DMS53 treated with DMSO at 0.1 percent for 48 hours (cell line): ENCODE data around the gene SCMH1.

Source experiments
- DNase-seq: peaks from one replicate; lab custom pipeline; 2025; ENCODE audit not compliant: unreplicated experiment; lab: John Stamatoyannopoulos, UW

The SCMH1 gene

GRCh38 chr1:41009466-41009865 is 232.6 kb downstream of the SCMH1 start:
- DNase-seq: no peak

- no peak for DNase-seq
These were observed 234.9 kb downstream of the SCMH1 start for GRCh38 chr1:41006942-41007865.

GRCh38 chr1:41005876-41006275 is 236.2 kb downstream of the SCMH1 start:
- DNase-seq: no peak

- no peak for DNase-seq
These were observed 238.4 kb downstream of the SCMH1 start for GRCh38 chr1:41003640-41004220.

- DNase-seq: no peak
These were observed 238.9 kb downstream of the SCMH1 start for GRCh38 chr1:41003127-41003639.

- no peak for DNase-seq
These were observed 243.4 kb downstream of the SCMH1 start for GRCh38 chr1:40998668-40999067.

- no peak for DNase-seq
These were observed 245.0 kb downstream of the SCMH1 start for GRCh38 chr1:40997096-40997495.

GRCh38 chr1:40989066-40989465 is 253.0 kb downstream of the SCMH1 start:
- DNase-seq: no peak

GRCh38 chr1:40988280-40988679 is 253.8 kb downstream of the SCMH1 start:
- no peak for DNase-seq

GRCh38 chr1:40987439-40988276 is 254.4 kb downstream of the SCMH1 start:
- no peak for DNase-seq

GRCh38 chr1:40986956-40987355 is 255.2 kb downstream of the SCMH1 start:
- no peak for DNase-seq

GRCh38 chr1:40986328-40986783 is 255.8 kb downstream of the SCMH1 start:
- no peak for DNase-seq

GRCh38 chr1:40985875-40986274 is 256.2 kb downstream of the SCMH1 start:
- DNase-seq: no peak

GRCh38 chr1:40985161-40985560 is 256.9 kb downstream of the SCMH1 start:
- no peak for DNase-seq

GRCh38 chr1:40984531-40984930 is 257.6 kb downstream of the SCMH1 start:
- DNase-seq: no peak

GRCh38 chr1:40984066-40984465 is 258.0 kb downstream of the SCMH1 start:
- DNase-seq: no peak

- no peak for DNase-seq
These were observed 258.8 kb downstream of the SCMH1 start for GRCh38 chr1:40983286-40983685.

GRCh38 chr1:40982721-40983120 is 259.4 kb downstream of the SCMH1 start:
- no peak for DNase-seq

GRCh38 chr1:40981691-40982448 is 260.2 kb downstream of the SCMH1 start:
- no peak for DNase-seq

- DNase-seq: peak; percentile 32
These were observed 261.5 kb downstream of the SCMH1 start for GRCh38 chr1:40980453-40981121.
